Mesenchymal stem cell (in vitro differentiated cells and primary cell): ENCODE results near the gene FNBP1.
A peak's percentile ranks its signal among the peaks of the same experiment; 100 is the strongest.

Experiments used
- DNase-seq: peaks from one replicate; pipeline ENCODE4 v3.0.0-alpha.2; 2013
- H2AFZ ChIP-seq: one replicate; pipeline ENCODE4 v1.6.1; 2013; ENCODE audit warnings: low read depth, mild to moderate bottlenecking, control low read depth, inconsistent platforms, low read length, moderate library complexity
- H2AK5ac ChIP-seq: 2 replicates; pipeline ENCODE4 v1.6.1; 2013; ENCODE audit warnings: low read length, moderate library complexity, mild to moderate bottlenecking, inconsistent platforms; ENCODE audit not compliant: severe bottlenecking
- H2BK120ac ChIP-seq: one replicate; pipeline ENCODE4 v1.6.1; 2013; ENCODE audit warnings: low read depth, mild to moderate bottlenecking, inconsistent platforms, low read length, moderate library complexity
- H2BK12ac ChIP-seq, 2 experiments: one replicate each; pipeline ENCODE4 v1.6.1; 2013; ENCODE audit warnings: inconsistent platforms in 2 of 2, low read length in 2 of 2, mild to moderate bottlenecking in 2 of 2, moderate library complexity in 2 of 2, control low read depth in 1 of 2
- H2BK15ac ChIP-seq: one replicate; pipeline ENCODE4 v1.6.1; 2013; ENCODE audit warnings: mild to moderate bottlenecking, low read depth, inconsistent platforms; ENCODE audit not compliant: poor library complexity, severe bottlenecking
- H2BK5ac ChIP-seq: 2 replicates; pipeline ENCODE4 v1.6.1; 2013; ENCODE audit warnings: low read depth, mild to moderate bottlenecking, low read length, control low read depth, inconsistent platforms; ENCODE audit not compliant: poor library complexity, severe bottlenecking
- H3K14ac ChIP-seq, 2 experiments: one replicate each; pipeline ENCODE4 v1.6.1; 2013; ENCODE audit warnings: inconsistent platforms in 2 of 2, low read length in 2 of 2, control low read depth in 1 of 2, mild to moderate bottlenecking in 1 of 2, moderate library complexity in 1 of 2
- H3K18ac ChIP-seq, 2 experiments: one replicate each; pipeline ENCODE4 v1.6.1; 2013; ENCODE audit warnings: inconsistent platforms in 2 of 2, low read length in 2 of 2, control low read depth in 1 of 2, low read depth in 1 of 2, mild to moderate bottlenecking in 1 of 2
- H3K23ac ChIP-seq, 2 experiments: one replicate each; pipeline ENCODE4 v1.6.1; 2013; ENCODE audit warnings: inconsistent platforms in 2 of 2, low read length in 2 of 2, mild to moderate bottlenecking in 2 of 2, moderate library complexity in 2 of 2, control low read depth in 1 of 2
- H3K27ac ChIP-seq: 2 replicates; pipeline ENCODE4 v1.5.1; 2013; ENCODE audit warnings: mild to moderate bottlenecking, moderate library complexity, low read length, control low read depth, inconsistent platforms; ENCODE audit not compliant: poor library complexity, severe bottlenecking
- H3K27me3 ChIP-seq, 2 experiments: 2 replicates each; pipeline versions ENCODE4 v1.6.1 to v1.7.0; 2013; ENCODE audit warnings: low read length in 2 of 2, mild to moderate bottlenecking in 2 of 2, moderate library complexity in 2 of 2, control low read depth in 1 of 2, inconsistent platforms in 1 of 2; ENCODE audit not compliant: control insufficient read depth in 1 of 2, insufficient read depth in 1 of 2
- H3K36me3 ChIP-seq, 2 experiments: 2 replicates each; pipeline versions ENCODE4 v1.6.1 to v1.7.0; 2013; ENCODE audit warnings: low read length in 2 of 2, control low read depth in 1 of 2, inconsistent platforms in 1 of 2, low read depth in 1 of 2, mild to moderate bottlenecking in 1 of 2; ENCODE audit not compliant: insufficient read depth in 2 of 2, control insufficient read depth in 1 of 2
- H3K4ac ChIP-seq, 2 experiments: one replicate each; pipeline ENCODE4 v1.6.1; 2013; ENCODE audit warnings: inconsistent platforms in 2 of 2, low read length in 2 of 2, mild to moderate bottlenecking in 2 of 2, moderate library complexity in 2 of 2, control low read depth in 1 of 2, low read depth in 1 of 2
- H3K4me1 ChIP-seq: 2 replicates; pipeline ENCODE4 v1.6.1; 2013; ENCODE audit warnings: low read depth, low read length, control low read depth; ENCODE audit not compliant: control insufficient read depth, insufficient read depth
- H3K4me2 ChIP-seq: 2 replicates; pipeline ENCODE4 v1.6.1; 2013; ENCODE audit warnings: low read length, mild to moderate bottlenecking, inconsistent platforms; ENCODE audit not compliant: poor library complexity, severe bottlenecking
- H3K4me3 ChIP-seq, 2 experiments: 2 replicates each; pipeline versions ENCODE4 v1.5.1 to v1.7.0; 2013; ENCODE audit warnings: low read length in 2 of 2, mild to moderate bottlenecking in 2 of 2, control low read depth in 1 of 2, low read depth in 1 of 2; ENCODE audit not compliant: insufficient read depth in 1 of 2
- H3K79me1 ChIP-seq: replicated peaks from 2 replicates; pipeline ENCODE4 v1.6.1; 2013; ENCODE audit warnings: mild to moderate bottlenecking, control low read depth, low read length, inconsistent platforms; ENCODE audit not compliant: poor library complexity, severe bottlenecking
- H3K9ac ChIP-seq: 2 replicates; pipeline ENCODE4 v1.7.0; 2013; ENCODE audit warnings: mild to moderate bottlenecking, low read length, moderate library complexity
- H3K9me3 ChIP-seq: 2 replicates; pipeline ENCODE4 v1.7.0; 2013; ENCODE audit warnings: mild to moderate bottlenecking, low read length; ENCODE audit not compliant: control insufficient read depth
- H4K8ac ChIP-seq: one replicate; pipeline ENCODE4 v1.6.1; 2013; ENCODE audit warnings: inconsistent platforms, mild to moderate bottlenecking, low read length, moderate library complexity
- H4K91ac ChIP-seq: one replicate; pipeline ENCODE4 v1.6.1; 2013; ENCODE audit warnings: mild to moderate bottlenecking, low read length, inconsistent platforms
- WGBS: methylation state at CpG from one replicate; pipeline ENCODE4 v1.1.7; 2013; ENCODE audit warnings: mixed read lengths; 5-methylcytosine and 5-hydroxymethylcytosine counted together

FNBP1 gene

GRCh38 chr9:130053504-130054324 lies 10.7 kb upstream of the FNBP1 start, which contains the start of gene GPR107:
GPR107 (plus strand) TSS chr9:130053906; CDS start chr9:130053933, 27 bp downstream.
- peak within 1 kb of the TSS; percentile 97 for H4K8ac ChIP-seq
- H3K36me3 ChIP-seq, result peaks cover 3 to 5% of the 10 kb centered on the region in 2 experiments
- peak within 1 kb of the TSS; percentile 74 for H2BK120ac ChIP-seq
- H2AFZ ChIP-seq, result peak within 1 kb of the TSS; percentile 89
- H2BK12ac ChIP-seq, result peak within 1 kb of the TSS in 1 of 2 experiments; percentile 71
- peaks cover 11% of the 10 kb centered on the region for H3K79me1 ChIP-seq
- peak within 1 kb of the TSS; percentile 65 for H2AK5ac ChIP-seq
- under 1% methylated on average over 56 of the region's 64 CpGs for WGBS
- H2BK15ac ChIP-seq, result peak within 1 kb of the TSS; percentile 15
- peak within 1 kb of the TSS; percentile 86 to 91 for H3K14ac ChIP-seq
- H3K18ac ChIP-seq, result peak within 1 kb of the TSS; percentile 80 to 98
- peak within 1 kb of the TSS; percentile 87 to 99 for H3K4me3 ChIP-seq
- H3K27me3 ChIP-seq, result no peaks in the 10 kb centered on the region
- peaks cover 13% of the 10 kb centered on the region for H3K4me1 ChIP-seq
- DNase-seq, result peak; percentile 85
- H3K9me3 ChIP-seq, result no peaks in the 10 kb centered on the region
- peak within 1 kb of the TSS; percentile 94 for H2BK5ac ChIP-seq
- H3K27ac ChIP-seq, result peak within 1 kb of the TSS; percentile 53
- peak within 1 kb of the TSS in 1 of 2 experiments; percentile 93 for H3K23ac ChIP-seq
- peak within 1 kb of the TSS; percentile 79 for H3K4me2 ChIP-seq
- H4K91ac ChIP-seq, result peak within 1 kb of the TSS; percentile 78
- peak within 1 kb of the TSS; percentile 100 for H3K9ac ChIP-seq
- peak within 1 kb of the TSS; percentile 55 to 99 for H3K4ac ChIP-seq

- Histone ChIP-seq H2BK5ac (no peak overlapping the region), H3K27me3 (no peaks in the 10 kb centered on the region), H3K14ac (peak overlapping the region; percentile 75 to 86), H3K27ac (no peak overlapping the region), H3K18ac (peak overlapping the region; percentile 80 to 85), H3K9me3 (no peaks in the 10 kb centered on the region), H3K36me3 (peaks cover 0 to 3% of the 10 kb centered on the region in 2 experiments), H3K9ac (peak overlapping the region; percentile 100), H2AFZ (peak overlapping the region; percentile 89), H3K79me1 (peaks cover 9% of the 10 kb centered on the region), H3K4me1 (peaks cover 9% of the 10 kb centered on the region), H3K4ac (peak overlapping the region in 1 of 2 experiments; percentile 88), H2BK120ac (no peak overlapping the region), H2AK5ac (peak overlapping the region; percentile 65), H2BK12ac (no peak overlapping the region), H4K8ac (peak overlapping the region; percentile 97), H3K23ac (no peak overlapping the region), H4K91ac (peak overlapping the region; percentile 78), H3K4me2 (peak overlapping the region; percentile 79), H3K4me3 (peak overlapping the region; percentile 87 to 99), H2BK15ac (no peak overlapping the region)
- 17% methylated on average over 8 of the region's 9 CpGs for whole genome bisulfite sequencing
- no peak for DNase-seq
These were observed 10.1 kb upstream of the FNBP1 start for GRCh38 chr9:130053109-130053503.

GRCh38 chr9:130051855-130052254 lies 8.9 kb upstream of the FNBP1 start:
- Histone ChIP-seq H3K4me3 (peak overlapping the region in 1 of 2 experiments; percentile 99), H3K27ac (no peak overlapping the region), H2BK15ac (no peak overlapping the region), H2AFZ (no peak overlapping the region), H3K4ac (no peak overlapping the region), H3K4me2 (no peak overlapping the region), H2BK12ac (no peak overlapping the region), H3K9ac (peak overlapping the region; percentile 69), H3K36me3 (no peaks in the 10 kb centered on the region), H3K27me3 (no peaks in the 10 kb centered on the region), H2AK5ac (no peak overlapping the region), H3K23ac (no peak overlapping the region), H4K8ac (no peak overlapping the region), H3K4me1 (peaks cover 9% of the 10 kb centered on the region), H3K9me3 (no peaks in the 10 kb centered on the region), H4K91ac (no peak overlapping the region), H3K18ac (no peak overlapping the region), H3K14ac (no peak overlapping the region), H3K79me1 (peaks cover 8% of the 10 kb centered on the region), H2BK5ac (no peak overlapping the region), H2BK120ac (no peak overlapping the region)
- peak; percentile 34 for DNase-seq

- Histone ChIP-seq H3K9me3 (no peaks in the 10 kb centered on the region), H4K8ac (no peak overlapping the region), H3K4me3 (no peak overlapping the region), H3K36me3 (no peaks in the 10 kb centered on the region), H3K79me1 (peaks cover 8% of the 10 kb centered on the region), H2BK12ac (no peak overlapping the region), H3K14ac (no peak overlapping the region), H2AFZ (no peak overlapping the region), H2BK15ac (no peak overlapping the region), H3K4me1 (peaks cover 9% of the 10 kb centered on the region), H3K9ac (no peak overlapping the region), H2AK5ac (no peak overlapping the region), H3K4me2 (no peak overlapping the region), H3K23ac (no peak overlapping the region), H3K27me3 (no peaks in the 10 kb centered on the region), H3K4ac (no peak overlapping the region), H2BK5ac (no peak overlapping the region), H4K91ac (no peak overlapping the region), H3K18ac (no peak overlapping the region), H2BK120ac (no peak overlapping the region), H3K27ac (no peak overlapping the region)
- no peak for DNase-seq
- WGBS, result 100% methylated on average over 3 of the region's 3 CpGs
These were observed 7.5 kb upstream of the FNBP1 start for GRCh38 chr9:130050462-130050861.
